Loucy (cell line): Measurements from ENCODE around the gene ZNF784.

Source experiments
- H2AFZ ChIP-seq: fragments of 200-600 bp; sonication (generic); 2 replicates; pipeline ENCODE4 v1.6.0; 2016; ENCODE audit warnings: antibody characterized with exemption, mild to moderate bottlenecking, low read length, moderate library complexity
- H3F3A ChIP-seq: fragments of 200-600 bp; 2 replicates; pipeline ENCODE4 v1.6.0; 2016; ENCODE audit warnings: antibody characterized with exemption, low read depth, mild to moderate bottlenecking
- H3K27me3 ChIP-seq: fragments of 200-600 bp; sonication (generic); 2 replicates; pipeline ENCODE4 v1.6.1; 2014; ENCODE audit warnings: low read length, mild to moderate bottlenecking; ENCODE audit not compliant: insufficient read depth, poor library complexity, severe bottlenecking
- H3K36me3 ChIP-seq: fragments of 200-600 bp; sonication (generic); 2 replicates; pipeline ENCODE4 v1.6.1; 2016; ENCODE audit warnings: low read length; ENCODE audit not compliant: insufficient read depth
- H3K4me1 ChIP-seq: fragments of 200-600 bp; sonication (generic); 2 replicates; pipeline ENCODE4 v1.5.1; 2014; ENCODE audit warnings: low read length, mild to moderate bottlenecking; ENCODE audit not compliant: insufficient read depth, poor library complexity, severe bottlenecking
- H3K4me2 ChIP-seq: fragments of 200-600 bp; sonication (generic); 2 replicates; pipeline ENCODE4 v1.6.0; 2014; ENCODE audit warnings: antibody characterized with exemption, low read length, low read depth, mild to moderate bottlenecking; ENCODE audit not compliant: poor library complexity, severe bottlenecking
- H3K4me3 ChIP-seq: fragments of 200-600 bp; sonication (generic); 2 replicates; pipeline ENCODE4 v1.5.1; 2014; ENCODE audit warnings: low read length, mild to moderate bottlenecking, mixed read lengths; ENCODE audit not compliant: poor library complexity, severe bottlenecking
- H3K79me2 ChIP-seq: fragments of 200-600 bp; sonication (generic); 2 replicates; pipeline ENCODE4 v1.6.1; 2014; ENCODE audit warnings: low read length; ENCODE audit not compliant: insufficient read depth
- H3K9ac ChIP-seq: fragments of 200-600 bp; sonication (generic); 2 replicates; pipeline ENCODE4 v1.6.0; 2014; ENCODE audit warnings: mild to moderate bottlenecking, low read depth, low read length, moderate library complexity; ENCODE audit not compliant: poor library complexity, severe bottlenecking
- H3K9me2 ChIP-seq: fragments of 200-600 bp; sonication (generic); replicated peaks from 2 replicates; pipeline ENCODE4 v1.6.1; 2016; ENCODE audit warnings: low read depth, low read length, mixed read lengths
- H3K9me3 ChIP-seq: fragments of 200-600 bp; sonication (generic); 2 replicates; pipeline ENCODE4 v1.6.1; 2014; ENCODE audit warnings: mild to moderate bottlenecking, antibody characterized with exemption, low read length, low read depth; ENCODE audit not compliant: insufficient read depth
- H4K20me1 ChIP-seq: fragments of 200-600 bp; sonication (generic); 2 replicates; pipeline ENCODE4 v1.6.0; 2014; ENCODE audit warnings: antibody characterized with exemption, low read length, mild to moderate bottlenecking; ENCODE audit not compliant: insufficient read depth, poor library complexity, severe bottlenecking
- CTCF ChIP-seq: fragments of 200-600 bp; sonication (generic); conservative IDR thresholded peaks from 2 replicates; pipeline ENCODE4 v1.5.1; 2014; ENCODE audit warnings: mild to moderate bottlenecking, antibody characterized with exemption, low read length
- EZH2phosphoT487 ChIP-seq: fragments of 200-600 bp; IDR thresholded peaks from 2 replicates; pipeline ENCODE4 v1.6.1; 2018; ENCODE audit warnings: antibody characterized with exemption, mild to moderate bottlenecking, moderate library complexity, borderline replicate concordance

ZNF784 gene

GRCh38 chr19:55621205-55621672 is 3.1 kb downstream of the ZNF784 start:
- H2AFZ ChIP-seq, result no peak overlapping the region
- H3F3A ChIP-seq, result no peaks in the 10 kb centered on the region
- H3K27me3 ChIP-seq, result no peaks in the 10 kb centered on the region
- H3K9me2 ChIP-seq, result no peaks in the 10 kb centered on the region
- H4K20me1 ChIP-seq, result peaks cover 6% of the 10 kb centered on the region
- no peak overlapping the region for H3K9ac ChIP-seq
- no peak for TF ChIP-seq EZH2phosphoT487
- no peak for TF ChIP-seq CTCF
- peaks cover 10% of the 10 kb centered on the region; the same call in 1 of the 2 replicates for H3K36me3 ChIP-seq
- H3K9me3 ChIP-seq, result no peaks in the 10 kb centered on the region
- H3K4me3 ChIP-seq, result no peak overlapping the region
- H3K4me1 ChIP-seq, result peaks cover 16% of the 10 kb centered on the region
- H3K79me2 ChIP-seq, result 0 out of 2 replicates have a peak, but pooled peaks cover 7% of the 10 kb centered on the region
- H3K4me2 ChIP-seq, result no peak overlapping the region

GRCh38 chr19:55620410-55621204 is 3.8 kb downstream of the ZNF784 start:
- TF ChIP-seq EZH2phosphoT487 (no peak), CTCF (no peak)
- no peak overlapping the region for H3K4me3 ChIP-seq
- H3K9me3 ChIP-seq, result no peaks in the 10 kb centered on the region
- no peak overlapping the region for H2AFZ ChIP-seq
- peaks cover 16% of the 10 kb centered on the region for H3K4me1 ChIP-seq
- H3K36me3 ChIP-seq, result peaks cover 10% of the 10 kb centered on the region; the same call in 1 of the 2 replicates
- no peaks in the 10 kb centered on the region for H3F3A ChIP-seq
- H3K9ac ChIP-seq, result no peak overlapping the region
- H3K27me3 ChIP-seq, result no peaks in the 10 kb centered on the region
- no peak overlapping the region for H3K4me2 ChIP-seq
- no peaks in the 10 kb centered on the region for H3K9me2 ChIP-seq
- peaks cover 6% of the 10 kb centered on the region for H4K20me1 ChIP-seq
- H3K79me2 ChIP-seq, result 0 out of 2 replicates have a peak, but pooled peaks cover 7% of the 10 kb centered on the region

- Histone ChIP-seq H3K4me3 (no peak overlapping the region), H3K4me2 (no peak overlapping the region), H3K36me3 (peaks cover 14% of the 10 kb centered on the region; the same call in 1 of the 2 replicates), H2AFZ (no peak overlapping the region), H3K9ac (no peak overlapping the region), H3F3A (no peaks in the 10 kb centered on the region), H3K79me2 (0 out of 2 replicates have a peak, but pooled peaks cover 7% of the 10 kb centered on the region), H3K27me3 (no peaks in the 10 kb centered on the region), H4K20me1 (peaks cover 6% of the 10 kb centered on the region), H3K9me3 (no peaks in the 10 kb centered on the region), H3K9me2 (no peaks in the 10 kb centered on the region), H3K4me1 (peaks cover 11% of the 10 kb centered on the region)
- TF ChIP-seq CTCF, result no peak
- no peak for TF ChIP-seq EZH2phosphoT487
These were observed 5.1 kb downstream of the ZNF784 start for GRCh38 chr19:55619286-55619685.
